HG03039 (cell line): ENCODE data around the gene CACNA1G.
A peak's percentile ranks its signal among the peaks of the same experiment; 100 is the strongest.

Experiments used
- ATAC-seq: cut with Tn5 transposase; IDR thresholded peaks from one replicate; pipeline ENCODE4 v1.9.1; 2021; ENCODE audit warnings: mild to moderate bottlenecking, moderate library complexity; ENCODE audit not compliant: unreplicated experiment

CACNA1G gene

DNA sequence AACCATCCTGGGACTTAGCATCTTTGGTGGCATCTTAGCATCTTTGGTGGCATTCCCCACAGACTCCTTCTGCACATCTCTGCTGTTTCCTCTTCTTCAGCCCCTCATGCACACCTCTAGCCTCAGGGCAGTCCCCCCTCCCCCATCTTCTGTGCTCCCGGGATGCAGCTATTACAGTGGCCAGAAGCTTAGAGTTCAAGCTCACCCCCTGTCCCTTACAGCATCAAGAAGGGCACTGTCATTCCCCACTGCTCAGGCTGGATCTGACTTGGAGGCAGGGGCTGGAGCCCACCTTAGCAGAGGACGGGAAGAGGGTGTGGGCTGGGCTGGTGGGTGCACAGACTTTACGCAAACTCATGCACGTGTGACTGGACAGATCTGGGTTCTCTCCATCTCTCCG is 27.3 kb upstream of the CACNA1G start:
- no peak for ATAC-seq

DNA sequence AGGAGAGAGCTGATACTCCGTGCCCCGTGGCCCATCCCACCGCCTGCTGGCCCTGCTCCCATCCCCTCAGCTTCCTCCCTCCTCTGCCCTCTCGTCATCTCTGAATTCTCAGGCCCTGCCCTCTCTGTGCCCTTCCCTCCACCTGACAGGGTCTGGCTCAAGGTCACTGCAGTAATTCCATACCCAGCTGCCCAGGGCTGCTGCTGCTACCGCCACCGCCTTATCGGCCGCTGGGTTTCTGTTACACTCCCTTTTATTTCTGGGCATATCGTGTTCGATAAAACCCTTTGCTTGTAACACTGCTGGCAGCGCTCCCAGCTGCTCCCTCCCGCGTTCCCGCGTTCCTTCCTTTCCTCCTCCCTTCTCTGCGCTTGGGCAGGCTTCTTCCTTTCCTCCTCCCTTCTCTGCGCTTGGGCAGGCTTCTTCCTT is 26.8 kb upstream of the CACNA1G start:
- no peak for ATAC-seq

GRCh38 chr17:50534222-50534978 is 26.1 kb upstream of the CACNA1G start:
- ATAC-seq, result no peak

GRCh38 chr17:50534979-50535326 is 25.6 kb upstream of the CACNA1G start:
- ATAC-seq, result no peak

DNA sequence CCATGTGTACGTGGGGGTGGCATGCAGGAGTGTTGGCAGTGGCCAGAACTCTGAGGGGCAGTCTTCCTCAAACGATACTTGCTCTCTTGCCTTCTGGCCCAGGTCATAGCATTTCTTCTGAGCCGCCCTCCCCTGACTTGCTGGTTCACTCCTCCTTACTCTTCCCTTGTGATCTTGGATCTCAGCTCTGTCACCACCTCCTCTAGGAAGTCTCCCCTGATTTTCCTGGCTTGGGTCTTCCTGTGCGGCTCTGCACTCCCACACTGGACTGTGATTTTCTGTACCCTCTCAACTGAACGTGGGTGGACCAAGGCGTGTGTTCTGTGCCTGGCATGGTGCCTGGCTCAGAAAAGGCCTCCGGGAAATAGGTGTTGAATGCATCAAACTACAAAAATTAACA is 25.1 kb upstream of the CACNA1G start:
- ATAC-seq, result no peak

GRCh38 chr17:50536683-50537646 is 23.6 kb upstream of the CACNA1G start:
- ATAC-seq, result no peak

DNA sequence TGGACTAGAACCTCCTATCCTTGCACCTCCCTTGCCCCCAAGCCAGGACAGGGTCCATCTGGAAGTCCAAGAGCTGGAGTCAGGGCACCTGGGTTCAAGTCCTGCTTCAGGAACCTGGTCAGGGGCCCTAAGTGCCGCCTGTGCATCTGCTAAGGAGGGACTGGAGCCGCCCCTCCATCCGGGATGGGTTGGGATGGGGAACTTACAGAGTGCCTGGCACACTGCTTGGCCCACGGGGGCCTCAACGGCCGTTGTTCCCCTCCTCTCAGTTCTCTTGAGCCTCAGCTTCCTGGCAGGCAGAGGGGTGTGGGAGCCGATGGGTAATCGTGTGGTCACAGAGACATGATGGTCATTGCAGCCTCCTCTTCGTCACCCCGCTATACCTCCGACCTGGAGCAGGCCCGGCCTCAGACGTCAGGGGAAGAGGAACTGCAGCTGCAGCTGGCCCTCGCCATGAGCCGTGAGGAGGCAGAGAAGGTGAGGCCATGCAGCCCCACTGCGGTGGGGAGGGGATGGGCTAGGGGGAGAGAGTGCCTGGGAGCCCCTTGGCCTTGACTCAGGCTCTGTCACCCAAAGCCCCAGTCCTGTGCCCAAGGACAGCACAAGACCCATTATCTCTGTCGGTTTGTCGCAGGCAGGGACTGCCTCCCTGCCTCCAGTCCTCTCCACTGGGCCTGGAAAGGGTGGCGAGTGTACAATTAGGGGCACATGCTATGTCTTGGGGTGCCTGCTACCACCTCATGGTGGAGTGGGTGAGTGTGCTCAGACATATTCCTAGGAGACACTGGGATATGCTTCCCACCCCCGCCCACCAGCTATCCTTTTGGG is 22.6 kb upstream of the CACNA1G start:
- no peak for ATAC-seq

DNA sequence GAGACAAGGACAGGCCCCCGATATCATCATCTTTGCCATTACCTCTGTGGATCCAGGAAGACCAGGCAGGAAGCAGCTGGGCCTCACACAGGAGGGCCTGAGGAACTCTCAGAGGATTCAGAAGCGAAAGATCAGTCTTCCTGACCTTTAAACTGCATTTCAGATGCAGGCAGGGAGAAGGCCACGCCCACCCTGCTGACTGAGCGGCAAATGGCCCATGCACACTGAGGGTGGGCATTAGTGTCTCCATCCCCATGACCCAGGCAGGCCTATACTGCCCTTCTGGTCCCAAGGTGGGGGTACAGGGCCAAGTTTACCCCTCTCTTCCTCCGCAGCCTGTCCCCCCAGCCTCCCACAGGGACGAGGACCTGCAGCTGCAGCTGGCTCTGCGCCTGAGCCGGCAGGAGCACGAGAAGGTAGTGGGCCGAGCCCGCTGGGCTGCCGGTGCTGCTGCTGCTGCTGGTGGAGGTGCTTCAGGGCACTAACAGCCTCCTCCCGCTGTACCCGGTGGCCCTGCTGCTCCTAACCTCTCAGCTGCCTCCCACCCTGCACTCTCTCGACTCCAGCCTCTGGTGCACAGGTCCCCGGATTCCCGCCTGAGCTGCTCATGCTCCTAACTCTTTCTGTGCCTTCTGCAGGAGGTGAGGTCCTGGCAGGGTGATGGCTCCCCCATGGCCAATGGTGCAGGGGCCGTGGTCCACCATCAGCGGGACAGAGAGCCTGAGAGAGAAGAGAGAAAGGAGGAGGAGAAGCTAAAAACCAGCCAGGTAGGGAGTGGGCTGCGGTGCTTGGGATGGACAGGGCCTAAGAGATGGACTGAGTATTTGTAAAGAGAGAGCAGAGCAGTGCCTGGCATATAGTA is 21.7 kb upstream of the CACNA1G start:
- ATAC-seq, result no peak

GRCh38 chr17:50539762-50540559 is 20.6 kb upstream of the CACNA1G start:
- ATAC-seq, result no peak

GRCh38 chr17:50540560-50541401 is 19.7 kb upstream of the CACNA1G start:
- ATAC-seq, result no peak

DNA sequence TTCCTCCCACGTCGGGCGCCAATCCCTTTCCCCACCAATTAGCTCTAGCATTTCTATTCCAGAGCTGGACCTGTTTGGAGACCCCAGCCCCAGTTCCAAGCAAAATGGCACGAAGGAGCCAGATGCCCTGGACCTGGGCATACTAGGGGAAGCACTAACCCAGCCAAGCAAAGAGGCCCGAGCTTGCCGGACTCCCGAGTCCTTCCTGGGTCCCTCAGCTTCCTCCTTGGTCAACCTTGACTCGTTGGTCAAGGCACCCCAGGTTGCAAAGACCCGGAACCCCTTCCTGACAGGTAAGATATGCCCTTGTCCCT is 19.2 kb upstream of the CACNA1G start:
- ATAC-seq, result no peak

GRCh38 chr17:50541716-50542688 is 18.5 kb upstream of the CACNA1G start:
- peak; percentile 61 for ATAC-seq

DNA sequence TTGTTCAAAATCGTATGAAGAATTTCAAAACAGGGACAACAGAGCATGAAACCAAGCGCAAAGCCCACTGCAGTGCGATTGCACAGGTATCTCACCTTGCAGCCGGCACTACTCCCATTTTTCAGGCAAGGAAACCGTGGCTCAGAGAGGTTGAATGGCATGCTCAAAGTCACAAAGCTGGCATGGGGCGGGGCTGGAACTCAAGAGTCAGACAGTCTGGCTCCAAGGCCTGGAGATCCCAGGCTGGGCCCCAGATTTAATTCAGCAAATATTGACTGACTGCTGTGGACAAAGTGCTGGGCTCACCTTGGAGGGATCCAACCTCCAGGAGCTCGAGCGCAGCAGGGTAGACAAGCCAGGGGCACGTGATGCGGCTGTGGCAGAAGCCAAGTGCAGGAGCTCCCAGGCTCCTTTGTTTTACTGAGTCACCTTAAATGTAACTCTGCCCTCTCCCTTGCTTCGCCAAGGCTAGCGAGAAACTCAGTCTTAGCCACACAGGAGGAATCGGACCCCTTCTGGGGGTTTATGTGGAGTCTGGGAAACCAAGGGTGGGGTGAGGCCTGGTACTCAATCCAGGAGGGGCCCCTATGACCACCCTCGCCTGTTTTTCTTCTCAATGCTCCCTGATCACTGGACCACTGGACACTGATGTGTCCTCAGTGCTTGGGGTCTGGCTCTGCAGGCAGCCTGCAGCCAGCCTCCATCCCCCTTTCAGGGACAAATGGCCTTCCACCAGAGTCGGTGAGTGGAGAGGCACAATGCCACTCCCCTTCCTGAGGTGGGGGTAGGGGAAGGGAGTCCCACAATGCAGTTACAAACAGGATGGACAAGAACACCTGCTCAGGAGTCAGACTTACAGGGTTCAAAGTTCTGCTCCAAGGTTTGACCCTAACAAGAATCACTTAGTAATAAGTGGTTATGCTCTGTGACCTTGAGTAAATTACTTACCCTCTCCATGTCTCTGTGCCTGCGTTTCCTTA is 17.4 kb upstream of the CACNA1G start:
- ATAC-seq, result no peak

DNA sequence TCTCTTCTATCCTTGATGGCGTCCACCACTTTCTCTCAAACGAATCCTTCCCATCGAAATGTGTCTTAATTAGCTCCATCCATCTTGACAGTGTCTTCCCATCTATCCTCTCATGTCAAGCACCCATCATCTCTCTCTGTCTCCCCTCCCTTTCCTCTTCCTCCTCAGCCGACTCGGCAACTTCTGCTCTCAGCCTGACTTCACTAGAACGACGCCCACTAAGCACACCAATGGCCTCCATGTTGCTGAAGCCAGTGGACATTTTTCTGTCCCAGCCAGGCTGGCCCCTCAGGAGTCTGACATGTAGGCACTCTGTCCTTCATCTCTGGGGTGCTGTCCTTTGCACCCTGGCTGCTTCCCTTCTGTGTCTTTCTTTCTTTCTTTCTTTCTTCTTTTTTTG is 16.0 kb upstream of the CACNA1G start:
- ATAC-seq, result no peak

- no peak for ATAC-seq
Measured at GRCh38 chr17:50545311-50545710, 15.2 kb upstream of the CACNA1G start.

GRCh38 chr17:50546701-50547034 is 13.8 kb upstream of the CACNA1G start:
- ATAC-seq, result no peak
